Upper lobe of left lung (tissue), 6 donors: ENCODE results near the gene CFP. TPM values are rescaled to one million over a fixed set of nuclear protein-coding genes. Genes with fewer than 3 reads are reported as not detected.
"Not testable (repeated sequence)": the region's sequence is repeated elsewhere in the genome, so short reads cannot be mapped to it uniquely, and the experiment has no call there.

Experiments used
- ATAC-seq, 2 donors: fragments of 200-7000 bp; cut with Tn5 transposase; one replicate each; pipeline ENCODE4 v1.9.1; 2022; ENCODE audit warnings: mild to moderate bottlenecking in 2 of 2, moderate library complexity in 2 of 2; ENCODE audit not compliant: low FRiP score in 2 of 2
- DNase-seq, 2 donors: peaks; one replicate each; pipeline ENCODE4 v3.0.0-alpha.2; 2019 to 2020
- H3K27ac ChIP-seq, 4 donors: fragments of 200-600 bp; sonication (generic); one replicate each; pipeline ENCODE4 v1.5.1; 2016 to 2019
- H3K27me3 ChIP-seq, 4 donors: fragments of 200-600 bp; sonication (generic); one replicate each; pipeline ENCODE4 v1.5.1; 2017 to 2019
- H3K36me3 ChIP-seq, 4 donors: fragments of 200-600 bp; sonication (generic); one replicate each; pipeline ENCODE4 v1.5.1; 2016 to 2019
- H3K4me1 ChIP-seq, 4 donors: fragments of 200-600 bp; sonication (generic); one replicate each; pipeline ENCODE4 v1.5.1; 2018 to 2019
- H3K4me3 ChIP-seq, 4 donors: fragments of 200-600 bp; sonication (generic); one replicate each; pipeline ENCODE4 v1.5.1; 2017 to 2019; ENCODE audit warnings: mild to moderate bottlenecking in 2 of 4, moderate library complexity in 1 of 4
- H3K9me3 ChIP-seq, 4 donors: fragments of 200-600 bp; sonication (generic); one replicate each; pipeline ENCODE4 v1.5.1; 2018 to 2019
- CTCF ChIP-seq, 6 experiments: fragments of 450-650 bp in 4 of 6; fragments of 200-600 bp in 2 of 6; sonication (generic) in 2 of 6; IDR thresholded peaks; one replicate each; pipeline ENCODE4 v1.5.1; 2016 to 2019; ENCODE audit warnings: antibody characterized with exemption in 6 of 6
- EP300 ChIP-seq, 4 donors: sonication (generic); formaldehyde crosslinking; IDR thresholded peaks; one replicate each; pipeline ENCODE4 v1.5.1; 2017; ENCODE audit warnings: antibody characterized with exemption in 4 of 4, control low read depth in 2 of 4
- POLR2A ChIP-seq, 4 donors: fragments of 450-650 bp; IDR thresholded peaks; one replicate each; pipeline ENCODE4 v1.5.1; 2016 to 2017; ENCODE audit warnings: antibody characterized with exemption in 4 of 4, mild to moderate bottlenecking in 2 of 4
- POLR2AphosphoS5 ChIP-seq, 2 donors: sonication (generic); formaldehyde crosslinking; IDR thresholded peaks; one replicate each; pipeline ENCODE4 v1.5.1; 2017; ENCODE audit warnings: antibody characterized with exemption in 2 of 2
- WGBS, 2 donors: methylation state at CpG; one replicate each; pipeline ENCODE4 v1.1.5; 2017 to 2018; 5-methylcytosine and 5-hydroxymethylcytosine counted together
- total RNA-seq, 6 donors: library from RNA; depleted of rRNA in 4 of 6; stranded (reverse); fragments of >200 nt in 4 of 6; gene quantifications; one replicate each; pipeline versions ENCODE4 v1.1.0 to v1.2.1, GENCODE V29; 2016 to 2021
- donor health status: DM: no; HTN: no; CAD: no; lungs with moderate emphysema.
- donor health status: DM: no; HTN: yes; CAD: no; lungs with severe emphysema.

CFP gene
- total RNA-seq: 10 to 100 TPM in 5 of 6 donors, 1 to 10 TPM in 1; 9.1 to 40.6 (median 14.1) TPM

GRCh38 chrX:47629419-47630200 is at the start of gene CFP:
Gene CFP, minus strand, starts transcription at chrX:47629930. Its CDS starts 86 bp downstream, at chrX:47629844.
- WGBS, 2 donors: 27 to 70% methylated on average over 5 to 13 of the region's 14 CpGs
- Histone ChIP-seq H3K27me3 (no peaks in the 10 kb centered on the region), H3K36me3 (peaks cover 0 to 3% (median 0%) of the 10 kb centered on the region in 4 donors), H3K9me3 (no peaks in the 10 kb centered on the region), H3K4me1 (peaks cover 0 to 8% (median 0%) of the 10 kb centered on the region in 4 donors), H3K27ac (peak within 1 kb of the TSS in 3 of 4 donors; percentile 68 to 78 (median 73)), H3K4me3 (peak within 1 kb of the TSS in 3 of 4 donors; percentile 20 to 39 (median 22))
- peak in 1 of 2 donors; percentile 57 for ATAC-seq
- peak in 1 of 2 donors; percentile 18 for DNase-seq
- TF ChIP-seq POLR2AphosphoS5 (IDR thresholded peaks at IDR 0.05): no peak

GRCh38 chrX:47675959-47676859 is 46.5 kb upstream of the CFP start:
- H3K27me3 ChIP-seq, H3K36me3 ChIP-seq, H3K9me3 ChIP-seq, H3K4me3 ChIP-seq, H3K4me1 ChIP-seq, ATAC-seq, DNase-seq, H3K27ac ChIP-seq: not testable (repeated sequence)
- 55 to 73% methylated on average over 7 of the region's 7 CpGs for WGBS, 2 donors

GRCh38 chrX:47674776-47675175 is 45.0 kb upstream of the CFP start:
- H3K36me3 ChIP-seq: no peaks in the 10 kb centered on the region
- 73 to 87% methylated on average over 5 of the region's 5 CpGs for WGBS, 2 donors
- no peaks in the 10 kb centered on the region for H3K9me3 ChIP-seq
- no peak overlapping the region for H3K27ac ChIP-seq
- no peak overlapping the region for H3K4me3 ChIP-seq
- ATAC-seq: no peak
- no peaks in the 10 kb centered on the region for H3K4me1 ChIP-seq
- TF ChIP-seq CTCF (IDR thresholded peaks at IDR 0.05): no peak
- TF ChIP-seq EP300 (IDR thresholded peaks at IDR 0.05): no peak
- no peak for TF ChIP-seq POLR2A (IDR thresholded peaks at IDR 0.05)
- no peak for TF ChIP-seq POLR2AphosphoS5 (IDR thresholded peaks at IDR 0.05)
- no peak for DNase-seq
- no peaks in the 10 kb centered on the region for H3K27me3 ChIP-seq

- not testable (repeated sequence) for DNase-seq, H3K36me3 ChIP-seq, H3K27ac ChIP-seq, H3K27me3 ChIP-seq, ATAC-seq, H3K4me3 ChIP-seq, H3K4me1 ChIP-seq, H3K9me3 ChIP-seq
- 71 to 89% methylated on average over 2 to 4 of the region's 4 CpGs for WGBS, 2 donors
These were observed 36.1 kb upstream of the CFP start for GRCh38 chrX:47665797-47666196.

GRCh38 chrX:47664737-47665136 is 35.0 kb upstream of the CFP start:
- Histone ChIP-seq H3K9me3 (no peaks in the 10 kb centered on the region), H3K4me3 (no peak overlapping the region), H3K27ac (no peak overlapping the region), H3K27me3 (no peaks in the 10 kb centered on the region), H3K4me1 (no peaks in the 10 kb centered on the region), H3K36me3 (no peaks in the 10 kb centered on the region)
- DNase-seq (no peak), ATAC-seq (no peak)
- no peak for TF ChIP-seq EP300 (IDR thresholded peaks at IDR 0.05)
- no peak for TF ChIP-seq POLR2AphosphoS5 (IDR thresholded peaks at IDR 0.05)
- no peak for TF ChIP-seq CTCF (IDR thresholded peaks at IDR 0.05)
- TF ChIP-seq POLR2A (IDR thresholded peaks at IDR 0.05): no peak
- WGBS, 2 donors: 80 to 97% methylated on average over 5 of the region's 5 CpGs

- no peak overlapping the region for H3K4me3 ChIP-seq
- H3K27ac ChIP-seq: no peak overlapping the region
- peaks cover 0 to 3% (median 0%) of the 10 kb centered on the region in 4 donors for H3K36me3 ChIP-seq
- no peaks in the 10 kb centered on the region for H3K4me1 ChIP-seq
- ATAC-seq: peak in 1 of 2 donors; percentile 23
- 67% methylated on average over 1 of the region's 1 CpG; no CpG with 5 or more reads in 1 of the 2 donors for WGBS, 2 donors
- DNase-seq: no peak
- H3K9me3 ChIP-seq: no peaks in the 10 kb centered on the region
- no peak for TF ChIP-seq CTCF (IDR thresholded peaks at IDR 0.05)
- no peak for TF ChIP-seq POLR2A (IDR thresholded peaks at IDR 0.05)
- TF ChIP-seq POLR2AphosphoS5 (IDR thresholded peaks at IDR 0.05): no peak
- TF ChIP-seq EP300 (IDR thresholded peaks at IDR 0.05): no peak
- no peaks in the 10 kb centered on the region for H3K27me3 ChIP-seq
These were observed 32.5 kb upstream of the CFP start for GRCh38 chrX:47662144-47662657.
